LNCaP clone FGC (cell line): ENCODE measurements around the gene DPEP2NB.
"Not testable (repeated sequence)": the region's sequence is repeated elsewhere in the genome, so short reads cannot be mapped to it uniquely, and the experiment has no call there.

Source experiments
- DNase-seq: peaks from one replicate; pipeline ENCODE4 v3.0.0-alpha.2; 2011; ENCODE audit warnings: low read depth
- H3K4me3 ChIP-seq: 2 replicates; pipeline ENCODE4 v1.5.1; 2011; ENCODE audit warnings: mild to moderate bottlenecking, low read depth, low read length, control low read depth
- TF ChIP-seq, protein P1 (sequence below): IDR thresholded peaks from 2 replicates; pipeline ENCODE4 v1.5.1; 2012; ENCODE audit warnings: mild to moderate bottlenecking; ENCODE audit not compliant: control insufficient read depth, insufficient read depth; ENCODE audit errors: extremely low read depth

DPEP2NB gene

DNA sequence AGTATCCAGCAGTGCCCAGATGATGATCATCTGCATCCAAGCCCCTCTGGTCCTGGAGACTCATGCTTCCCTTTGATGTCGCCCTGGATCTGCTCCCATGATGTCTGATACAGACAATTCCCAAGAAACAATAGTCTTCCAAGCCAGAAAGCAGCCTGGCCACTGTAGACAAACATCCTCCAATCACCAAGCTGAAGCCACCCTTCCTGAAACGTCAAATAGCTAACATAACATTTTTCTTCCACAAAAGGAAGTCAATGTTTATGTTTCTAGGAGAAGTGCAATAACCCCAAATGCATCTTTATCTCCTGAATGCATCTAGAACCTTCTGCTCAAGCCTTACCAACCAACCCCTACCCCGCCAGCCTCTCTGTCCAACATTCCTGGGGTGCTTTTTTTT is 15.3 kb downstream of the DPEP2NB start:
- TF ChIP-seq, protein P1, sequence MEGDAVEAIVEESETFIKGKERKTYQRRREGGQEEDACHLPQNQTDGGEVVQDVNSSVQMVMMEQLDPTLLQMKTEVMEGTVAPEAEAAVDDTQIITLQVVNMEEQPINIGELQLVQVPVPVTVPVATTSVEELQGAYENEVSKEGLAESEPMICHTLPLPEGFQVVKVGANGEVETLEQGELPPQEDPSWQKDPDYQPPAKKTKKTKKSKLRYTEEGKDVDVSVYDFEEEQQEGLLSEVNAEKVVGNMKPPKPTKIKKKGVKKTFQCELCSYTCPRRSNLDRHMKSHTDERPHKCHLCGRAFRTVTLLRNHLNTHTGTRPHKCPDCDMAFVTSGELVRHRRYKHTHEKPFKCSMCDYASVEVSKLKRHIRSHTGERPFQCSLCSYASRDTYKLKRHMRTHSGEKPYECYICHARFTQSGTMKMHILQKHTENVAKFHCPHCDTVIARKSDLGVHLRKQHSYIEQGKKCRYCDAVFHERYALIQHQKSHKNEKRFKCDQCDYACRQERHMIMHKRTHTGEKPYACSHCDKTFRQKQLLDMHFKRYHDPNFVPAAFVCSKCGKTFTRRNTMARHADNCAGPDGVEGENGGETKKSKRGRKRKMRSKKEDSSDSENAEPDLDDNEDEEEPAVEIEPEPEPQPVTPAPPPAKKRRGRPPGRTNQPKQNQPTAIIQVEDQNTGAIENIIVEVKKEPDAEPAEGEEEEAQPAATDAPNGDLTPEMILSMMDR = no peak
- H3K4me3 ChIP-seq = no peak overlapping the region
- no peak for DNase-seq

DNA sequence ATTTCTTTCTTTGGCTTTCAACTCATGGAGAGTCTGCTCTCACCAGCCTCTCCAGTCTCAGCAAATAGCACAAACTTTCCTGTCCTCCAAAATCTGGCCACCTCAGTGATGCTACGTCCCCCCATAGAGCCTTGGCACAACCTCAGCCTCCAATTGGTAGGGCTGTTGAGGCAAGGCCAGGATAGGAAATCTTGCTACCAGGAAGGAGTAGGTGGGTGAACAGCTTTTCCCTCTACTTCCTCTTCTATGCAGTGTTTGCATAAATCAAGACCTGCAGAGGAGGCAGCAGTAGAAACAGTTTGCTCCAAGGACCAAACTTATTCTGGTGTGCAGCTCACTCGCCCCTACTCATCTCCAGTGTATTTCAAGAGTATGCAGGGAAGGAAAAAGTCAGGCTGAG is 15.7 kb downstream of the DPEP2NB start:
- no peak for DNase-seq
- TF ChIP-seq, protein P1 = no peak
- H3K4me3 ChIP-seq = no peak overlapping the region

DNA sequence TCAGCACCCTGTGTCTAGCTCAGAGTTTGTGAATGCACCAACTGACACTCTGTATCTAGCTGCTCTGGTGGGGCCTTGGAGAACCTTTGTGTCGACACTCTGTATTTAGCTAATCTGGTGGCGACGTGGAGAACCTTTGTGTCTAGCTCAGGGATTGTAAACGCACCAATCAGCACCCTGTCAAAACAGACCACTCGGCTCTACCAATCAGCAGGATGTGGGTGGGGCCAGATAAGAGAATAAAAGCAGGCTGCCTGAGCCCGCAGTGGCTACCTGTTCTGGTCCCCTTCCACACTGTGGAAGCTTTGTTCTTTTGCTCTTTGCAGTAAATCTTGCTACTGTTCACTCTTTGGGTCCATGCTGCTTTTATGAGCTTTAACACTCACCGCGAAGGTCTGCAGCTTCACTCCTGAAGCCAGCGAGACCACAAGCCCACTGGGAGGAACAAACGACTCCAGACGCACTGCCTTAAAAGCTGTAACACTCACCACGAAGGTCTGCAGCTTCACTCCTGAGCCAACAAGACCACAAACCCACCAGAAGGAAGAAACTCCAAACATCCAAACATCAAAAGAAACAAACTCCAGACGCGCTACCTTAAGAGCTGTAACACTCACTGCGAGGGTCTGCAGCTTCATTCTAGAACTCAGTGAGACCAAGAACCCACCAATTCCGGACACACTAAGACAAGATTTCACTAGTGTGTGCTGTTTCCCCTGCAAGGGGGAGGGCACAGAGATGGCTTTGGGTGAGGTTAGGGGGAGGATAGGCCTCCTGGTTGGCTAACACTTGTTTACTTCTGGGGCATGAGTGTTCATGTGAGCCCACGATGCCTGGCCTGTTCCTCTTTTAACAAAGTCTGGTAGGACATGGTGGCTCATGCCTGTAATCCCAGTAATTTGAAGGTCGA is 16.7 kb downstream of the DPEP2NB start, which contains the start of gene DPEP2:
Gene DPEP2 (minus strand): TSS at position 706 of the 910 bp plus-strand sequence. CDS start 6,272 bp downstream, outside the sequence.
- not testable (repeated sequence) for H3K4me3 ChIP-seq, DNase-seq

DNA sequence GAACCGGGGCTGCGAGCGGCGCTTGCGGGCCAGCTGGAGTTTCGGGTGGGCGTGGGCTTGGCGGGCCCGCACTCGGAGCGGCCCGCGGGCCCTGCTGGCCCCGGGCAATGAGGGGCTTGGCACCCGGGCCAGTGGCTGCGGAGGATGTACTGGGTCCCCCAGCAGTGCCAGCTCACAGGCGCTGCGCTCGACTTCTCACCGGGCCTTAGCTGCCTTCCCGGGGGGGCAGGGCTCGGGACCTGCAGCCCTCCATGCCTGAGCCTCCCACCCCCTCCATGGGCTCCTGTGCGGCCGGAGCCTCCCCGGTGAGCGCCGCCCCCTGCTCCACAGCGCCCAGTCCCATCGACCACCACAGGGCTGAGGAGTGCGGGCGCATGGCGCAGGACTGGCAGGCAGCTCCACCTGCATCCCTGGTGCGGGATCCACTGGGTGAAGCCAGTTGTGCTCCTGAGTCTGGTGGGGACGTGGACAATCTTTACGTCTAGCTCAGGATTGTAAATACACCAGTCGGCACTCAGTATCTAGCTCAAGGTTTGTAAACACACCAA is 17.4 kb downstream of the DPEP2NB start:
- not testable (repeated sequence) for H3K4me3 ChIP-seq

DNA sequence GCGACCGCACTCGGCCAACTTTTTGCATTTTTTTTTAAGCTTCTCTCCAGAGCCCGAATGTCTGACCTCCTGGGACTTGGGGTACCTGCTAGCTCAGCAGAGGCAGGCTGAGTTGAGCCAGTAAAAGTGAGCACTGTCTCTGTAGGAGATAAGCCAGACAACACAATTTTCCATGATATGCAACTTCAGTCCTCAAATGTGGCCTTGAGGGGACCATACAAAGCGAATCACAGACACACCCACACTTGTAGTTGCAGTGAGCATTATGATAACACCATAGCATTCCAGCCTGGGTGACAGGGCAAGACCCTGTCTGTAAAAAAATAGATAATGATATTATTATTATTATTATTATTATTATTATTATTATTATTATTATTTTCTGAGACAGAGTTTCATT is 19.0 kb downstream of the DPEP2NB start:
- TF ChIP-seq, protein P1 = no peak
- no peak overlapping the region for H3K4me3 ChIP-seq
- no peak for DNase-seq

More for the DNA sequence above, 17.4 kb downstream of the DPEP2NB start:
- not testable (repeated sequence) for DNase-seq

DNA sequence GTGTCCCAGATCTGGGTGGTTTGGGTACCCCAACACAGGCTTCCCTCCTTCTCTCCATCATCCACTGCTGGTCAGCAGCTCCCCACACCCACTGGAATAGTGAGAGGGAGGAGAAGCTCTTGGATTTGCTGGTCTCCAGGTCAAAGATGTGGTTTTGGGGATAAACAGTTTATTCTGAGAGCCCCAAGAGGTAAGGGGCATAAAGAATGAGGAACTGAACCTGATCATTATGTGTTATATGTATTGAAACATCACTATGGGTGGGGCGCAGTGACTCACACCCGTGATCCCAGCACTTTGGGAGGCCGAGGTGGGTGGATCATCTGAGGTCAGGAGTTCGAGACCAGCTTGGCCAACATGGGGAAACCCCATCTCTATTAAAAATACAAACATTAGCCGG is 20.3 kb downstream of the DPEP2NB start:
- DNase-seq = no peak
- TF ChIP-seq, protein P1 = no peak
- H3K4me3 ChIP-seq = no peak overlapping the region

DNA sequence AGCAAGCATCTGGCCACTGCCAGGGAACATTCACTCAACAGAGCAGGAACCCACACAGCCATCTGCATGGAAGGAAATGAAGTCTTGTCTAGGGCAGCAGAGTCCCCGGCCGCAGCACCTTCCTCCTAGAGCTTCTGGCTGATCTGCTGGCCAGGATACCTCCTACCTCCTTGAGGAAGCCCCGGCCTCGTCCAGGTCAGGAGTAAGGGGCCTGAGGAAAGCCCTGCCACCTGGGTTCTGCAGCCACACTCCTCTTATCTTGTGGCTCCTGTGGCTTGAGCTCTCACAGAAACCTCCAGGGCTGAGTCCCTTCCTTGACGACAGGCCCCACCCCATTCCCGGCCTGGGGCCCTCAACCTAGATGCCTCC is 21.7 kb downstream of the DPEP2NB start:
- not testable (repeated sequence) for H3K4me3 ChIP-seq, DNase-seq

DNA sequence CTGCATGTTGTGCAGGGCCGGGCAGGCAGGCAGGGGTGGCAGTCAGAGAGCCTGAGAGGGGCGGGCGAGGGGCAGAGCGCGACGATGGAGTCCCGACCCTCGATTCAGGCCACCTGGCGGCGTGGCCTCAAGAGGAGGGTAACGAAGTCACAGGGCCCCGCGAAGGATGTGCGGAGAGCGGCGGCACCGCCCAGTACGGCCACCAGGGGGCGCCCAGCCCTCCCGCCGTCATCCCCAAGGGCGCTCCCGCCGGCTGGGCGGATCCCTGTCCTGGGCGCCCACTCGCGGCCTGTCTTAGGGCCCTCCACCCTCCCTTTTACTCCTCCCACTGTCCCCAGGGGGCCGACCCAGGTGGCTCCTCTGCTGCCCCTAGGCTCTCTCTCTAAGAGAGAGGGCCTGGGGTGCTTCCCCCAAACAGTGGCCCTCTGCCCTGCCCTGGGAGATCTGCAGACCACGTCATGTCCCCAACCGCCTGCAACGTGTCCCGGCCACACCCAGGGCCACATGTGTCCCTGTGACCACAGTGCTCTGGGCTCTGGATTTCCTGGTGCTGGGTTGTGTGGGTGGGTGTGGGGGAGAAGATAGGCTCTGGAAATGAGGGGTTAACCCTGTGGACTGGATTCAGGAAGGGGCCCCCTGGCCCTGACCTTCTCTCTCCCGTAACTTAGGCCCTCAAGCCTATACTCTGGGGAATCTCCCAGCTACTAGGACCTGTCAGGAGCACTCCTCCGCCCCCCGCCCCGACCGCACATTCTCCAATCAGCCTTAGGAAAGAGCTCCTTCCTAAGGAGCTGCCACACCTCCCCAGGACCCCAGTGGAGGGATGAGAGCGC is 22.3 kb downstream of the DPEP2NB start:
- TF ChIP-seq, protein P1 = peak; percentile 98
- no peak overlapping the region for H3K4me3 ChIP-seq
- peak; percentile 25 for DNase-seq
